Measurements from ENCODE around the gene SEBOX. TPM values are rescaled to one million over a fixed set of nuclear protein-coding genes. Genes with fewer than 3 reads are reported as not detected.

Gene SEBOX
- total RNA-seq, 1 donor from 2014 or later: not detected

DNA sequence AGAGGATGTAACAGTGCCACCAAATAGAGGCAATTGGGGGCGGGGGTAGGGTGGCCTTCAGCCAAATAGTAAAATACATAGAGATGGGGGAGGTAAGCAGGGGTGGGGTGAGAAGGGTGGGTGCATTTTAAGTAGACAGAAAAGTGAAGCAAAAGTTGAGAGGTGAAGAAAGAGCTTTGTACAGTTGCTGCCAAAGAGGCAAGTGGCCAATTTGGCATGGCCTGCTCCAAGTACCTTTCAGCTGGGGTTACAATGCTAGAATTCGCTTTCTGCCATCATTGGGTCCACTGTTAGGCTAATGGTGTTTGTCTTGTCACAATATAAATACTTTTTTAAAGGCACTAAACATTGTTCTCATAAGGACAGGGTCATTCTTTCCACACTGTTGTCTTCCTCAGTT, 51.2 kb downstream of the SEBOX start:
- H3K27me3 Mint-ChIP-seq (ENCODE audit: low read depth): peaks cover 2% of the 10 kb centered on the region
- DNase-seq (ENCODE audit: low spot score): no peak
- no peaks in the 10 kb centered on the region for H3K36me3 Mint-ChIP-seq (ENCODE audit: low read depth)
- no peaks in the 10 kb centered on the region for H3K9me3 Mint-ChIP-seq (ENCODE audit: low read depth)
- H3K4me1 Mint-ChIP-seq (ENCODE audit: low read depth): peaks cover 9% of the 10 kb centered on the region
- no peak for TF ChIP-seq CTCF (IDR thresholded peaks at IDR 0.05)
- H3K27ac Mint-ChIP-seq (ENCODE audit: unreplicated experiment): no peak overlapping the region
- no peak overlapping the region for H3K4me3 Mint-ChIP-seq (ENCODE audit: unreplicated experiment)

Small RNA genes lying within 50 kb of the gene (microRNA-seq; reads per million reads assigned to microRNA genes)
- not detected for gene MIR4723 (ENCODE audit: borderline number of aligned reads)

Other genes with a start within 250 kb of the SEBOX start
- 11.8 to 14.3 TPM (median 13.6 TPM) in 3 replicates for gene TMEM97, start 46.0 kb downstream of the SEBOX start, total RNA-seq
- gene IFT20, start 29.7 kb downstream of the SEBOX start, total RNA-seq: 63.7 to 70.2 TPM (median 64.3 TPM) in 3 replicates
- gene TNFAIP1, start 29.4 kb downstream of the SEBOX start, total RNA-seq: 52.0 to 79.5 TPM (median 74.0 TPM) in 3 replicates
- 70.1 to 70.8 TPM (median 70.4 TPM) in 3 replicates for gene POLDIP2, start 7.7 kb downstream of the SEBOX start, total RNA-seq
- 0.31 to 0.55 TPM (median 0.41 TPM) in 3 replicates for gene VTN, start 5.1 kb upstream of the SEBOX start, total RNA-seq
- gene SARM1, start 6.5 kb upstream of the SEBOX start, total RNA-seq: 22.2 to 24.1 TPM (median 23.0 TPM) in 3 replicates
- 12.7 to 13.2 TPM (median 13.0 TPM) in 3 replicates for gene SLC46A1, start 41.0 kb upstream of the SEBOX start, total RNA-seq
- gene SLC13A2, start 108.4 kb upstream of the SEBOX start, total RNA-seq: not detected in 3 replicates
- gene FOXN1, start 141.1 kb upstream of the SEBOX start, total RNA-seq: not detected in 3 replicates
- gene UNC119, start 187.4 kb upstream of the SEBOX start, total RNA-seq: 19.8 to 24.9 TPM (median 24.1 TPM) in 3 replicates
- 56.5 to 65.7 TPM (median 62.9 TPM) in 3 replicates for gene PIGS, start 206.3 kb upstream of the SEBOX start, total RNA-seq
- gene ALDOC, start 211.7 kb upstream of the SEBOX start, total RNA-seq: 3.9 to 9.5 TPM (median 8.0 TPM) in 3 replicates
- 10.3 to 20.3 TPM (median 12.9 TPM) in 3 replicates for gene SPAG5, start 233.8 kb upstream of the SEBOX start, total RNA-seq
- 4.7 to 9.0 TPM (median 6.4 TPM) in 3 replicates for gene RSKR, start 249.0 kb upstream of the SEBOX start, total RNA-seq

All from chondrocyte (in vitro differentiated cells).